A172 (cell line): ENCODE results near the gene TRIP13. TPM values are rescaled to one million over a fixed set of nuclear protein-coding genes. Genes with fewer than 3 reads are reported as not detected.
"Not testable (repeated sequence)": the region's sequence is repeated elsewhere in the genome, so short reads cannot be mapped to it uniquely, and the experiment has no call there.

Experiments
- DNase-seq: peaks from one replicate; pipeline ENCODE4 v3.0.0-alpha.2; 2015; ENCODE audit warnings: low spot score
- total RNA-seq: library from RNA; depleted of rRNA; stranded (reverse); fragments of >200 nt; shearing (Covaris generic); gene quantifications from 2 replicates; pipeline ENCODE4 v1.2.3, GENCODE V29; 2014

TRIP13 gene
- total RNA-seq, 1 experiment from 2014 or later: 108 TPM

DNA sequence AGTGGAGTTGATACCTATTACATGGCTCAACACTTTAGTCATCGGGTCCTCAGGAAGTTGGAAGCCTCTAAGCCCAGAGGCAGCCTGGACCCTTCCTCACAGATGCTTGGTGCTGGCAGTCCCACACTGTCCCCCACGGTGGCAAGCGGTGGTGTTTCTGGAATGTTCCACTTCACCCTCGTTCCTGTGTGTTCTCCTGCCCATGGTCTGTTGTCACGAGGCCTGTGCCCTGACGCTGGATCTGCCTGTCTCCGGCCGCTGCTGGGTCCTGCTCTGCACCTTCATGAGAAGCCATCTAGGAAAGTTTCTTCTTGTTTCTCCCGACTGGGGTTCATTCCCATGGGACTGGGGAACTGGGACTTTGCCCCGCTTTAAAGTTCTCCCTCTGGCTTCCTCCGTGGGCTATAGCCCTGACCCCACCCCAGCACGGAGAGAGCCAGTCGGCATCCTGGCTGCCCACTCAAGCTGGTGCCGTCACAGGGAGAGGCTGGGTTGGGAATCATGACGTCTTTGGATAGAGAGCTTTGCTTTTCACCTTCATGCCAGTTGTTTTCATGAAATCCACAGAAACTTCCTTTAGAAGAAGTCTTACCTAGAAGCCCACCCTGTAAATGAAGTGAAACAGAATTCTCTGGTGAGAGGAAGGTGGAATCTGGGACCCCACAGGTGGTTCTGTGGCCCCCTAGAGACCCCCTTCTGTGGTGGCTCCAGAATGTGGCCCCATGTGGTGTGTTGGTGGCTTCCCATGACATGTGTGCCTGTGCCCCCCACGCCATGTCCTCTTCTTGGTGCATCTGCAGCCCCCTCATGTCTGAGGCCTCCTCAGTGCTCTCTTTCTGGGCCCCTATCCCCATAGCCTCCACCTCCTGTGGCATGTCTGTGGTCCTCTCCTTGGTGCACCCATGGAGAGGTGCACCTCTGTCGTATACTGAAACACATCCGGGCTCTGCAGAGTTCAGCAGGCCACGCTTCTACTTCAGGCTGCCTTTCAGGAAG is 43.8 kb downstream of the TRIP13 start:
- no peak for DNase-seq

DNA sequence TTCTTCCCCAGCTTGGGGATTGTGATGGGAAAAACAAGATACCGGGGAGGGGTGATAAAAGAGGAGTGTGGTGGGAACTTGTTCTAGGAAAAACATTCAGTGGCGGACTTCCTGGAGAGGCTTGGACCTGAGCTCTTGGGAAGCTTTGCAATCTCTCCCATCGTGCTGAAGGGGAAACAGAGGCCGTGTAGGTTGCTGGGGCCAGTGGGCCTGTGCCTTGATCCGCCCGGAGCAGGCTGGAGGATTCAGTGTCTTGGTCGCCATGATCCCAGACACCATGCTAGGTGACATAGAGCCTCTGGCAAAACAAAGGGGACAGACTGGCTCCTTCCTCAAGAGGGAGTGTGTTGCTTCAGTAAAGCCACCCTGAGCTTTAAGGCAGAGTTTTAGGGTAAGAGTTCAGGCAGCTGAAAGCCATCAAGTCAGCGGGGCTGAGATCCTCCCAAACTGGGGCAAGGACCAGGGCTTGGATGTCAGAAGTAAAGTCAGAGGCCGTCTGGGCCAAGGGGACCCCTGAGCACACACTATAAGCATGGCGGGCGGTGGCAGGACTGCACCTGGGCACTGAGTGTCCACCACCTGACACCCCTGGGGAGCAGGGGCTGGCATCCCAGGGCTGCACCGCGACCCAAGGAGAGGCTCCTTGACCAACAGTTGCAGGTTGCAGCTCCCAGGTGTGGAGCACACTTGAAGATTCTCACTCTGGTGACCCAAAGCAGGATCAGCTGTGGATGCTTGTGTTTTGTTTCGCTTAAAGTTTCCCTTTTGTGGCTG is 44.7 kb downstream of the TRIP13 start:
- no peak for DNase-seq

DNA sequence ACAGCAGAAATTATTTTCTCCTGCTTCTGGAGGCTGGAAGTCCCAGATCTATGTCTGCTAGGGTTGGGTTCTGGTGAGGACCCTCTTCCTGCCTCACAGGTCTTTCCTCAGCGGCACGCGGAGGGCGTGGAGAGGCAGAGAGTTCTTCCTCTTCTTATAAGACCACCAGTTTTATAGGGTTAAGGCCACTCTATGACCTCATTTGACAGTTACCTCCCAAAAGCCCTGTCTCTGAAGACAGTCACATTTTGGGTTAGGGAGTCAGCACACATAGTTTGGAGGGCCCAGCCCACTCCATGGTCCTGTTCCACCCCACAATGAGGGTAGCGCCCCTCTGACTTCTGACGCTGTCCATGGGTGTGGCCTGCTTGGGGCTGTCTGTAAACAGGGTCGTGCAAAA is 46.7 kb downstream of the TRIP13 start:
- no peak for DNase-seq

DNA sequence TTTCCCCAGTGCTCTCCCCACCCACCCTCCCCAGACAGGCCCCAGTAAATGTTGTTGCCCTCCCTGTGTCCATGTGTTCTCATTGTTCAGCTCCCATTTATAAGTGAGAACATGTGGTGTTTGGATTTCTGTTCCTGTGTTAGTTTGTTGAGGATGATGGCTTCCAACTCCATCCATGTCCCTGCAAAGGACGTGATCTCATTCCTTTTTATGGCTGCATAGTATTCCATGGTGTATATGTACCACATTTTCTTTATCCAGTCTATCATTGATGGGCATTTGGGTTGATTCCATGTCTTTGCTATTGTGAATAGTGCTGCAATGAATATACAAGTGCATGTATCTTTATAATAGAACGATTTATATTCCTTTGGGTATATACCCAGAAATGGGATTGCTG is 48.1 kb downstream of the TRIP13 start:
- DNase-seq: not testable (repeated sequence)

DNA sequence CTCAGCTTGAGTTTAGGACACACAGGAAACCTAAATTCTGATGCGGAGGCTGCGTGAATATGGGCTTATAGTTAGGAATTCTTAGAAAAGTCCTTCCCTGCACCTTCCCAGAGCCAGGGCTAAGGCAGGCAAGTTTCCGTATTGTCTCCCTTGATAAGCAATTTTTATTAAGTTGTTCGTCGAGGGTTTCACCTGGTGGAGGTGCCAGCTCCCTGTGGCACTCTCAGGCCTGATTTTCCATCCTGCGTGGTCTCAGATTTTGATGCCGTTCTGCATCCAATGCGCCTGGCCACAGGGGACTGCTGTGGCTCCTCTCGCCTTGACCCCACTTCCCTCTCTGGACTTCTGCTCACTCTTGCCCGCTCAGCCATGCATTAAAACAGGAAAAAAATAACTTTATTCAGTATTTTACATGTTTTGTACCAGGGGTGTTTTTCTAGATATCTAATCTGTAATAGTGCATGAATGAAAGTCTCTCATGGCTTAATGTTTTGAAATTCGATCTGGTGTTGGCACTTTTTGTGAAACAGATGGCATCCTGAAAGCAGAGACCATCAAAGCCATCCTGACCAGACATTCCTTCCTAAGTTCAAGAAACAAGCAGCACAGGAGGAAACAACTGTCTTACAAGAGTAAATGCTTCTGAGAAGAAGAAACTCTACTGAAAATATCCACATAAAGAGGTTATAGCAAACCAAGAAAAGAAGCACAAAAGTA is 50.7 kb downstream of the TRIP13 start:
- DNase-seq: no peak

DNA sequence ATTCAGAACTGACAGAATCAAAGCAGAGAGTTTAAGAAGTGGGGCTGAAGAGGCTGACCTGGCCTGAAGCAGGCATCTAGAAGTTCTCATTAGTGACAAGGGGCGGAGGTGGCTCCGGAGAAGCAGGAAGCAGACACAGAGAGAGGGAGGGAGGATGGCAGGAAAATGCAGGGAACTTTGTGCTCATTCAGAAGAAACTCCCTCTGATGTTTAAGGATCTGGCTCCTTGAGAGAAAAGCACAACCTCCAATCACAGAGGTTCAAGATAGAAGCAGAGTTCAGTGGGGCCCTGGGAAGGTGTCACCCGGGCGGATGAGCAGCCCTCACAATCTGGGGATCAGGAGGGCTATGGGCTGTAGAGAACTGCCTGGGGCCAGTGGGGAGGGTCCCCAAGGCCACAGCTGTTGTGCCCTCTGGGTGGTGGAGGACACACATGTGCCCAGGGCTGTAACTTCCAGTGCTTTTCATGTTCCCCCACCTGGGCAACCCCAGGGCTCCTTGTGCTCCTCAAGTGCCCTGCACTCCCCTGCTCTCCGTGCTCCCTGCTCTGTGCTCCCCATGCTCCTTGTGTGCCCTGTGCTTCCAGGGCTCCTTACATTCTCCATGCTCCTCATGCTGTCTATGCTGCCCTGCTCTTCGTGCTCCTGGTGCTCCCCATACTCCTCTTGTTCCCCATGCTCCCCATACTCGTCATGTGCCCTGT is 51.4 kb downstream of the TRIP13 start:
- no peak for DNase-seq

DNA sequence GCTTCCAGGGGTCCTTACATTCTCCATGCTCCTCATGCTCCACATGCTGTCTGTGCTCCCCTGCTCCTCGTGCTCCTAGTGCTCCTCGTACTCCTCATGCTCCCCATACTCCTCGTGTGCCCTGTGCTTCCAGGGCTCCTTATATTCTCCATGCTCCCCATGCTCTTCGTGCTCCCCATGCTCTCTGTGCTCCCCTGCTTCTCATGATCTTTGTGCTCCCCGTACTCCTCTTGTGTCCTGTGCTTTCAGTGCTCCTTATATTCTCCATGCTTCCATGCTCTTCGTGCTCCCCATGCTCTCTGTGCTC is 51.9 kb downstream of the TRIP13 start:
- no peak for DNase-seq

DNA sequence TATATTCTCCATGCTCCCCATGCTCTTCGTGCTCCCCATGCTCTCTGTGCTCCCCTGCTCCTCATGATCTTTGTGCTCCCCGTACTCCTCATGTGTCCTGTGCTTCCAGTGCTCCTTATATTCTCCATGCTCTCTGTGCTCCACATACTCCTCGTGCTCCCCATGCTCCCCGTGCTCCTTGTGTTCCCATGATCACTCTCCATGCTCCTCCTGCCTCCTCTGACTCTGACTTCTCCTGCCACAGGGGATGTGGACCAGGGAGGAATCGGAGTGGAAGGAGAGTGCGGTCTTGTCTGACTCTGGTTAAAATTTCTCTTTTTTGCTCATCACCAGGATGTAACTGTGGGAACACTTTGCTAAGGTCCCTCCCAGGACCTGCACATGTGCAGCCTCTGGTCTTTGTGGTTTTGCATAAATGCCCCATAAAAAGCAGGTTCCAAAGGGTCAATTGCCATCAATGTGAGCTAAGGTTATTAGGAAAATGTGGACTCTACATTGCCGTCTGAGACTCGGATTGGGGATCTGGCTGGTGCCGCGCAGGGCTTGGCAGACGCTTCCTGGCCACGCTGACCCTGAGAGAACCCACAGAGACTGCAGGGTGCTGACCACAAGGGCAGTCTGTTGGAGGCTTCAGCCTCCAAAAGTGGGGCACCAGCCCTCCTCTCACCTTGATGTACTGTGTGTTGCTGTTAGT is 52.5 kb downstream of the TRIP13 start:
- peak; percentile 26 for DNase-seq

DNA sequence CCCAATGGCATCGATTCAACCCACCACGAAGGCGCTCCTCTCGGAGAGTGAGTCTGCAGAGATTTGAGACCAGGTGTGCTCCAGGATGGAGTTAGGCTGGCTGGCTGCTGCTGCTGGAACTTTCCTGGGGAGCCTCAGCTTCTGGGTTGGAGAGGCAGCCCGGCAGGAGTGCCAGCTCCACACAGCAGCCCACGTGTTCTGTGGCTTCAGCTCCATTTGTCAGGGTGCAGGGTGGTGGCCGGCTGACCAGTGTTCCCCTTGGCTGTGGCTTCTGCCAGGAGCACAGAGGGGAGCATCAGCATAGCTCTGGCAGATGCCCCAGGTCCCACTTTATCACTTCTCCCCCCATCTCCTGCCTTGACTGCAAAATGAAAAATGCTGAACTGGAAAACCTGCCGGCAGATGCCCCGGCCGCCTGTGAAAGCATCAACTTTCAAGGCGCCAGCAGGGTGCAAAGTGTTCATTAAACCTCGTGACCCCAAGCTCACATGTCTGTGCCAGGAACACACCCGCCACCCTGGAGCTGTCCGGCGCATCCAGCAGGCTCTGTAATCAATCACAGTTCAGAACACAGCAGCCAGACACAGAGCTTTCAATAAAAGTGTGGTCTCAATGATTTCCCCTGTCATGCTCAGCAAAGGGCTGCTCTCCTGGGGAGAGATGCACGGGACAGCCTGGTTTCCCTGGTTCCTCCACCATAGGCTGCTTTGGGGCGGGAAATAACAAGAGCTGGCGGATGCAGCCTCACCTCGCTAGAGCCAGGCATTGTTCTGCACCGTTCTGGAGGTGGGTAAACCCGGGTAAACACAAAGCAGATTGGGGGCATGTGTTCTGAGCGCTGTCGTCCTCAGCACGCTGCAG is 53.2 kb downstream of the TRIP13 start:
- no peak for DNase-seq

DNA sequence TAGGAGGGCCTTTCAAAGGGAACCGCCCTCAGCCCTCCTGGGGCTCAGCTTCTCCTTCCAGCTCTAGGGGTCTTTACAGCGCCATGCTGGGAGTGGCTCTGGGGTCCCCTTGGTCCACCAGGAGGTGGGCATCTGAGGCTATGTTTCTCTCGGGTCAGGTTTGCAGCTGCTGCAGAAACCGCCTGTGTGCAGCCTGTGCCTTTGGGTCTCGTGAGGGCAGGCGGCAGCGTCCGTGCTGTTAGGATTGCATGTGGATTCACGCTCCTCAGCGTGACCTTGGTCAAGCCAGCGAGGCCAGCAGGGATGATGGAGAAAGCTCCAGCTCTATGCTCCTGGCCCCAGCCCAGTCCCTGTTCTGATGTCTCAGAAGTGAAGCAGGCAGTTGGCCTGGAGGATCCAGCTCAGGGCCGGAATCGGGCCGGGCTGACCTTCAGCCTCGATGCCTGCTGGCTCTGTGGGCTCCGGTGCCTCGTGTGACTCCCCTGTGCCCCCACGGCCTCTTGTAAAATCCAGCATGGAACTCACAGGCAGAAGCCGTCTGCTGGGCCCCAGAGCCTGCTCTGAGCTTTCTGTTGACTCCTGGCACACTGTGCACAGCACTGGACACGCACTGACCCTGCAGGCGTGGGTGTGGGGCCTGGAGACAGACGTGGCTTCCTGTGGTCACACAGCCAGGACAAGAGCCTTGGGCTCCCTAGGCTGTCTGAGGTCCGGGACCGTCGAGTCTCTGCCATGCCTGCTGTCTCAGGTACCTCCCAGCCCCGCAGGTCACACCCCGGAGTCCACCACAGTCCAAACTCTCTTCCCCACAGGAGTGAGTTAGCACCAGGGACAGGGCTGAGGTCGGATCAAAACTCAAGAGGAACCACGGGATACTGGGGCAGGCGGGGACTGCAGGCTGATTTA is 54.3 kb downstream of the TRIP13 start:
- DNase-seq: no peak

DNA sequence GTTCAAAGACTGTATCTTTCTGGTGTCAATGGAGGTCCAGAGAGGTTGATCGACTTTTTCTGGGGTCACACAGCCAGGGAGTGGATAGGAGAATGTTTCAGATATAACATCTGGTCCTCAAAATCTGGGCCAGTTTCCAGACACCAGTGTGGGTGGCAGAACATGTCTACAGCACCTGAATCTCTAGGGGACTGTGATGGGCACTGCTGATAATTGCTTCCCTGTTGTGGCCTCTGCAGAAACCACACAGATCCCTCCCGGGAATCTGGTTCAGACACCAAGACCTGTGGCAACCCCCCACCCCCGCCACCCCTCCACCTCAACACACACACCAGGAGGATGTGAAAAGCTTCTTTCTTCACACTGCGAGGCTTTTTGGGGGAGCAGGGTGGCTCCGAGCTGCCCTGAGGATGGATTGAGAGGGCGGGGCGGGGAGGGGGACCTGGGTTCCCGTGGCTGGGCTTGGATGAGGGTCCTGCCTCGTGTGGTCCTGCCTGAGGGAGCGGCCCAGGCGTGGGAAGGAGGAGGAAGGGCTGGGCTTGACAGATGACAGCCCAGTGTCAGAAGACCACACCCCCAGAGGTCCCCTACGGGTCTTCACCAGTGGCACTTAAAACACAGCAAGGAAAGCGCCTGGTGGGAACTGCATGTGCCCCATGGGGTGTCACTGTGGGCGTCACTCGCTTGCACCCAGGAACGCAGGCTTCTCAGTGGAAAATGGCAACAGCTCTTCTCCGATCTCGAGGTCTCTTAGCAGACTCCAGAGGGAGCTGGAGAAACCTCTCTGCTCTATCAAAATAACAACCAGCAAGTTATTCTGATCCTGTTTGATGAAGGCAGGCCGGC is 55.2 kb downstream of the TRIP13 start:
- no peak for DNase-seq

DNA sequence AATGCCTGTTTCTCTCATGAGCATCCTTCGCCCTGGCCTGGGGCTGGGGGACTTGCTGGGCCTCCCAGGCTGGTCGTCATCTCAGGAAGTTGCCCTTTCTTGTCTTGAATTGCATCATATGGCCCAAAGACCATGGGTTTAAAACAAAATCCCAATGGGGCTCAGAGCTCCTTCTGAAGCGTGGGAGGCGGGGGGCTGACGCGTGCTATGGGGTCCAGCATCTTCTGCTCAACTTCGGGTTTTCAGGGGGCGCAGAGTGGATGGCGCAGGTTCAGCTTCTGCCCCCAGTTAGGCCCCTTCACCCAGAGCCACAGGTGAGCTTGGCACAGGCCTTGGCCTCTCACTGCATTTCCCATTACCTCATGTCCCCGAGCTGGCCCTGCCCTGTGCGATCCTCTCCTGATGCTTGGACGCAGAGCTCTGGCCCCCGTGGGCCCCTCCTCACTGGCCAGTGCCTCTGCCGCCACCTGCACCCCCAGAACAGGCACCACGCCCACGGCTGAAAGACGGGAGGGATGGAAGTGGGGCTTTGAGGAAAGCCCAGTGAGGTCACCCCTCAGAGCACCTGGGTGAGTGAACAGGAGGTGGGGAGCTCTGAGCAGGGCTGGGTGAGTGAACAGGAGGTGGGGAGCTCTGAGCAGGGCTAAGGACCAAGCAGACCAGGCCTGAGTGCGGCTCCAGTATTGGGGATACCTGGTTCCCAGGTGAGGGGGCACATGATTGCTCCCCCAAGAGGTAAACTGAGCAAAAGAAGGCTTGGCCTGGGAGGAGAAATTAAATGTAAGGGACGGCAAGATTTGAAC is 56.0 kb downstream of the TRIP13 start:
- DNase-seq: no peak

DNA sequence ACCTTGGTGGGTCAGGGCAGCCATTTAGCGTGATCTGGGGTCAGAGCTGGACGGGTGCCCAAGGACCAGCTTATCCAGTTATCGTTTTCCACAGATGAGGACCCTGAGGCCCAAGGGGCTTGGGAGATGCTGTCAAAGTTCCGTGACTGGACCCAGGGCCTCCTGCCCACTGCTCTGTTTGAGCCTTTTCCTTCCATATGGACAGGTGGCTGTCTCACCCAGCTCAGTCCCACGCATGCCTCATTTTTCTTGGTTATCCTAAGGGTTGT is 56.5 kb downstream of the TRIP13 start:
- no peak for DNase-seq

DNA sequence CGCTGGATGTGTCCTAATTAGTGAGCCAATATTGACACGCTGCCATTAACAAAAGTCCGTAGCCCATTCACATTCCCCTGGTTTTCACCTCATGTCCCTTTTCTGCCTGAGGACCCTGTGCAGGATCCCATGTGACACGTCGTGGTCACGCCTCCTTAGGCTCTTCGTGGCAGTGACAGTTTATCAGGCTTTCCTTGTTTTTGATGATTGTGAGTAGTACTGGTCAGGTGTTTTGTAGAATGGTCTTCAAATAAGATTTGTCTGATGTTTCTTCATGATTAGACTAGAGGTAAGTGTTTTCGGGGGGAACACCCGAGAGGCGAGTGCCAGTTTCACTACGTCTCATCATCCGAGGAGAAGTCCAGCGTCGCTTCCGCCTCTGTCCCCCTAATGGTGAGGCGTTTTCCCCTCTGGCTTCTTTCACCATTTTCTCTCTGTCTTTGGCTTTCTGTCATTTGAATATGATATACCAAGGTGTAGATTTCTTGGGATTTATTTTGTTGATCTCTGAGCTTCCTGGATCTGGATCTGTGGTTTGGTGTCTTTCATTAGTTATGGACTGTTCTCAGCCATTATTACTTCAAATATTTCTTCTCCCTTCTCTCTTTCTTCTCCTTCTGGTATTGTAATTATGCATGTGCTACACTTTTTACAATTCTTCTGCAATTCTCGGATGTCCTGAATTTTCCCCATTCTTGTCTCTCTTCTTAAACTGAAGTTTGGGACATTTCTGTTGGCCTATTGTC is 57.3 kb downstream of the TRIP13 start:
- no peak for DNase-seq

DNA sequence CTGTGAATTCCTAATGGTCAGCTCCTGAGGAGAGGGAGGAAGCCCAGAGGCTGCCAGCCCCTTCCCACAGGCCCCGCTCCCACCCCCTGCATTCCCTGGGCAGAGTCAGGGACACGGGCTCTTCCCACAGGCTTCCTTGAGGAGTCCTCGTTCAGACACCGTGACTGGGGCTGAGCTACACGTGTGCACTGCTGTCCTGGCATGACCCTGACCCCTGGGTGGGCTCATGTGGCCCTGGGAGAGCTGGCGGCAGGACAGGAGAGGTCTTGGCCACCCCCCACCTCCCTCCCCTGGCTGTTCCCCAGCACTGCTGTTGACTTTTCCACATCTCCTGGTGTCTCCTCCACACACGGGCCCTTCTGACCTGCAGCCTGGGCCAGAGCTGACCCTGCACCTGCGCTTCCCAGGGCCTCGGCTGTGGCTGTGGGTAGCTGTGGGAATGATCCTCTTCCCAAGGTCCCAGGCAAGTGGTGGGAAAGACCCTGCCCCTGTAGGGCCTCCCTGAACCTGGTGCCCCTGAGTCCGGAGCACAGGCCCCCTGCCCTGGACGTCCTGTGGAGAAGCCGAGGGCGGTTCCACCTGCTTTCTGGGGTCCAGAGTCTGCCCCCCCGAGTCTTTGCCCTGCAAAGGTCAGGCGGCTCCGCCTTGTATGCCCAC is 59.4 kb downstream of the TRIP13 start:
- no peak for DNase-seq

DNA sequence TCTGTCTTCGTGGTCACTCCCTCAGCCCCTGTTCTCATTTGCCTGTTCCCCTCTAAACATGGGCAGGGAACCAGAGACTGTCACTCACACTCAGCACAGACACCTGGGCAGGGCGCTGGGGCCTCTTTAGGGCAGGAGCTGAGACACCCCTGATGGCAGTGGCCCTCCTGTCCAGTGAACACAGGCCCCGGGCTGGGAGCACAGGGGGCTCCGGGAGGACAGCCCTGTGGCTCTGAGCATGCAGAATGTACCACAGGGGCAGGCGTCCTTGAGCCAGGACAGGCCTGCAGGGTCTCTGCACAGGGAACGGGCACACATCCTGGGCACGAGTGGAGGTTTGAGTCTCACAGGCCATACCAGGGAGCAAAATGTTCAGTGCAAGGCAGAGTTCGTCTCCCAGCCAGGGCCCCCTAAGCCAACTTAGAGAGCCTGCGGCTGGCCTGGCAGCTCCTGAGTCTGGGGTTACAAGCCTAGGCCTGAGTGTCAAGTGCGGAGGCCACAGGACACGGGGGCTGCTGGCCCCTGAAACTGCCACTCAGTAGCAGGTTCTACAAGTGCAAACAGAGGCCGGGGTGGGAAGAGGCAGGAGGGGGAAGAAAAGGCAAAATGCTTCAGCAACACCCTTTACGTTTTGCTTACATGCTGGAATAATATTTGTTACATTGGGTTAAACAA is 60.0 kb downstream of the TRIP13 start:
- no peak for DNase-seq
